ELR (cell line): ENCODE measurements around the gene PRKX.
A peak's percentile ranks its signal among the peaks of the same experiment; 100 is the strongest.
"Not testable (repeated sequence)": the region's sequence is repeated elsewhere in the genome, so short reads cannot be mapped to it uniquely, and the experiment has no call there.

Source experiments
- DNase-seq: peaks from one replicate; pipeline ENCODE4 v3.0.0-alpha.2; 2015; ENCODE audit warnings: low read depth

PRKX gene

DNA sequence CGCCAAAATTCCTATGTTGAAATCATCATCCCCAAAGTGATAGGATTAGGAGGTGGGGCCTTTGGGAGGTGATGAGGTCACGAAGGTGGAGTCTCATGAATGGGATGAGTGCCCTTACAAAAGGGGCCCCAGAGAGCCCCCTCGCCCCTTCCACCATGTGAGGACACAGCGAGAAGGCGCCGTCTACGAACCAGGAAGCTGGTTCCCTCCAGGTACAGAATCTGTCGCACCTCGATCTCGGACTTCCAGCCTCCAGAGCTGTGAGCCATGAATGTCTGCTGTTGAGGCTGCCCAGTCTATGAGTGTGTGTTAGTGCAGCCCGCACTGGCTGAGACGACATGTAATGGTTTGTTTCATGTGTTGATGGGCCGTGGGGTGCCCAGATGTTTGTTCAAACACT lies 60.3 kb downstream of the PRKX start:
- no peak for DNase-seq

DNA sequence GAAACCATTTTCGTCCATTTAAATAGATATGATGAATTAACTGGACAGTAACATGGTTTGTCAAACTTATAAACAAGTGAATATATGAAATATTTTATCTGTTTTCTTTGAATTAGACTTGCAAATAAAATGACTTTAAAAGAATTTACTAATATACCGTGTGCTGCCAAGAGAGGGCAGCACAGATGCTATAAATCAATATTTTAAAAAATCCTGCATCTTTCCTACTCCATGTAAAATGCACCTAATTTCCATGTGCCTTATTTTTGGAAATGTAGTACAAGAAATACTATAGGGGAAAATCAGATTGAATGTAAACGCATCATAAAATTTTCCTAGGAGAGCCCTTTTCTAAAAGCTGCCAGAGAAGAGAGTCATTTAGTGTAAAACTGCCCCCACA lies 62.2 kb downstream of the PRKX start:
- DNase-seq: peak; percentile 41

DNA sequence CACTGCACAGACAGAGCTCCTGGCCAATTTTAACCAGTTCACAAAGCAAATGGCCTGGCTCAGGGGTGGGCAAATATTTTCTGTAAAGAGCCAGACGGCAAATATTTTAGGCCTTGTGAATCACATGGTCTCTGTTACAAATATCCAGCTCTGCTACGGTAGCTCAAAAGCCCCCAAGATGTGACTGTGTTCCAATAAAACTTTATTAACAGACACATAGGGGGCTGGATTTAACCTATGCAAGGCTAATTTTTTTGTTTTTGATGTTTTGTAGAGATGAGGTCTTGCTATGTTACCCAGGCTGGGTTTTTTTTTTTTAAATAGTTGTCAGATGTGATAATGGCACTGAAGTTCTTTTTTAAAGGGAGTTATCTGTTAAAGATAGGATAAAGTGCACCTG lies 65.4 kb downstream of the PRKX start:
- DNase-seq: no peak

DNA sequence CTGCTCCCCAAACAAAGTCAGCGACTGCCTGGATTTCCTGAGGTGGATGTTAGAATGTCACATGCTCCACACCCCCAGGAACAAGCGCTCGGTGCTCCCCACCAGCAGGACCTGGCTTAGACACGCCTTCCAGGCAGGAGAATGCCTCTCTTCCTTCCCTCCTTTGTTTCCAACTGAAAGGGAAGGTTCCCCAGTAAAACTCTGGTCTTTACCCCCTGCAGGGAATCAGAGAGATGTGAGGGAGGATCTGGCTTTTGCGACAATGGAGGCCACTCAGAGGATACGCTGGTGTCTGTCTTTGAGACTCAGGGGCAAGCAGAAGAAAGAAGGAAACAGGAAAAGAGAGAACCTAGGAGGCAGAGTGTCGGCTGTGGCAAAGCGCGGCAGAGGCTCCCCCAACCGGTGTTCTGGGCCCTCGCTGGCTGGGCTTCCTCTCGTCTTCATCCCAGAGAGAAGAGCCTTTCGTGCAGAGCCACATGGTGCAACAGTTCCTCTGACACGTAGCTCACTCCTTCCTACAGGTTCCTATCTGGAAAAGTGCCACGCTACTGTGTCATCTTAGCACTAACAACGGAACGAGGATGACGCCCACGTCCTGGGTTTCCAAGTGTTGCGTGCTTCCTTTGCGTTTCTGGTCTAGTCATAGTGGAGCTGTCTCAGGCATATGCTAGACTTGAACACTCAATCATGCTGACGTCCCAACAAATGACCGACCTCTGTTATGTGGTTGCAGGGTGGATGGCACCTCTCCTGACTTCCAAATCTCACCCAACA lies 73.4 kb downstream of the PRKX start:
- not testable (repeated sequence) for DNase-seq

DNA sequence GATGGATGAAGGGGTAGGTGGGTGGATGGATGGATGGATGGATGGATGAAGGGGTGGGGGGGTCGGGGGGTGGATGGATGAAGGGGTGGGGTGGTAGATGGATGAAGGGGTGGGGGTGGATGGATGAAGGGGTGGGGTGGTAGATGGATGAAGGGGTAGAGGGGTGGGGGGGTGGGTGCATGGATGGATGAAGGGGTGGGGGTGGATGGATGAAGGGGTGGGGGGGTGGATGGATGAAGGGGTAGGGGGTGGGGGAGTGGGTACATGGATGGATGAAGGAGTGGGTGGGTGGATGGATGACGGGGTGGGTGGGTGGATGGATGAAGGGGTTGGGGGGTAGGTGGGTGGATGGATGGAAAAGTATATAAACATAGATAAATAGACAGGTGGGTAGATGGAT lies 74.2 kb downstream of the PRKX start:
- DNase-seq: no peak

DNA sequence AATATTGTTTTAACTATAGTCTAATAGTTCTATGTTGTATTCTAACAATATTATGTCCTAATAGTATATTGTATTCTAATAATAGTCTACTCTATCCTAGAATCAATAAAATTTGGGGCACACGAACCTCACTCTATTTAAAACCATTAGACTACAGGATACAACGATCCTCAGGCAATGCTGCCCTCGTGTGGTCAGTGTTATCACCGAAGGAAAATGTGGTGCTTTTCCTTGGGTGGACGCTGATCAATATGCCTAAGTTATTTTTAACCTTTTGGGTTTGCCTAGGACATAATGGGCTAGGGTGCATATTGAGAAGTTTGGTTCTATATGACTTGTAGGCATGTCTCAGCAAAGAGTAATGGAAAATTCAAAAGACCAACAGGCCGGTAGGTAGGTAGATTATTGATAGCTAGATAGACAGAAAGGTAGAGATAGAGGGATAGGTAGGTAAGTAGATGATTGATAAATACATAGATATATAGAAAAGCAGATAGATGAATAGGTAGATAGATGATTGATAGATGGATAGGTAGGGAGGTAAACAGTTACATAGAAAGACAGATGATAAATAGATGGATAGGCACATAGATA lies 75.1 kb downstream of the PRKX start:
- DNase-seq: peak; percentile 49

DNA sequence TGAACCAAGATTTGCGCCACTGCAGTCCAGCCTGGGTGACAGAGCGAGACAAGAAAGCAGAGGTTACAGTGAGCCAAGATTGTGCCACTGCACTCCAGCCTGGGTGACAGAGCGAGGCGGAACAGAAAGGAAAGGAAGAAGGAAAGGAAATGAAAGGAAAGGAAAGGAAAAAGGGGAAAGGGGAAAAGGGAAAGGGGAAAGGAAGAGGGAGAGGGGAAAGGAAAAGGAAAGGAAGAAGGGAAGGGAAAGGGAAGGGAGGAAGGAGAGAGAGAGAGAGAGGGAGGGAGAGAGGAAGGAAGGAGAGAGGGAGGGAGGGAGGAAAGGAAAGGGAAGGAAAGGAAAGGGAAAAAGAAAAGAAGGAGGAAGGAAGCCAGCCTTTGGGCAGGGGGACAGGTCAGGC lies 76.6 kb downstream of the PRKX start:
- no peak for DNase-seq

DNA sequence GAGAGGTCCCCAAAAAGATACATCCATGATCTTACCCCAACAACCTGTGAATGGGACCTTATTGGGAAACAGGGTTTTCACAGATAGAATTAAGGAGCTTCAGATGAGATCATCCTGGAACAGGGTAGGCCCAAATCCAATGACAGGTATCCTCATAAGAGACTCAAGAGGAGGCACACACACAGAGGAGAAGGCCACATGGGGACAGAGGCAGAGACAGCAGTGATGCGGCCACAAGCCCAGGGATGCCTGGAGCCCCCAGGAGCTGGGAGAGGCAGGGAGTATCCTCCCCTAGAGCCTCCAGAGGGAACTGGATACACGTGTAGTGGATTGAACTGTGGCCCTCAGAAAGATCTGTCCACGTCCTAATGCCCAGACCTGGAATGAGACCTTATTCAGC lies 82.3 kb downstream of the PRKX start:
- DNase-seq: no peak

DNA sequence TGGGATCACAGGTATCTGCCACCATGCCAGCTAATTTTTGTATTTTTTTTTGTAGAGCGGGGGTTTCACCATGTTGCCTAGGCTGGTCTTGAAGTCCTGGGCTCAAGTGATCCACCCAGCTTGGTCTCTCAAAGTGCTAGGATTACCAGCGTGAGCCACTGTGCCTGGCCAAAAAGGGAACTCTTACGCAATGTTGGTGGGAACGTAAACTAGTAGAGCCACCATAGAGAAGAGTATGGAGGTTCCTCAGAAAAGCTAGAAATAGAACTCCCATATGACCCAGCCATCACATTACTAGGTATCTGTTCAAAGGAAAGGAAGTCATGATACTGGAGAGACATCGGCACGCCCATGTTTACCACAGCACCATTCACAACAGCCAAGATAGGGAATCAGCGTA lies 85.9 kb downstream of the PRKX start:
- DNase-seq: no peak

DNA sequence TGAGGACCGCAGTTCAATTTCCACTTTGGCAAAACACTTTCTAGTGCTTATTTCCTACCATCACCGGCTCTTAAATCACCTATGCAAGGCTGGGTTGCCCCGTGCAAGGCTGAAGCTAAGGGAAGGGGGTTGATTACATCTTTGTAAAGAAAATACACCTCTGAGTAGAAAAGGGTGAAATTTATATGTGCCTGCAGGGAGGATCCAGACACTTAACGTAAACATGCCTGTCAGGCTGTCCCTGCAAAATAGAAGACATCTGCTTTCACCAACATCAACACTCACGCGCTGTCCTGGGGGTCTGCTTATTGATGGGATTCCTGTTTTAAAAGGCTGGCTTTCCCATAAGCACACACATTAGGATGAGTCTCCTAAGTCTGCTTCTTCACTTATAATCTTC lies 92.0 kb downstream of the PRKX start:
- no peak for DNase-seq

DNA sequence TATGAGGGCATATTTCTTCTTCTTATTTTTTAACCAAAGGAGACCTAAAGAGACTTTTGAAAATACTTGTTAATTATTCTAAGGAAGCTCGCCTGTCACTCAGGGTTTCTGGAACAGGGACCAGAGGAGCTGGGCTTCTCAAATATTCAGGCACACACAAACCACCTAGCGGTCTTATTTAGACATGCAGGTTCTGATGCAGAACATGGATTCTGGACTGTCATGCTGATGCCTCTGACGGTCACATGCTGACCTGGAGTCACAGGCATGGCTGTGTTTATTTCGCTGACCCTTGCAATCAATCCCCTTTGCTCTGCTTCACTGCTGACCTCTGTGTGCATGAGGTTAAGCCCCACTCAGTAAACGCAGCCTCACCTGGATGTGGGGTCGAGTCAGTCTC lies 101.7 kb downstream of the PRKX start:
- not testable (repeated sequence) for DNase-seq

DNA sequence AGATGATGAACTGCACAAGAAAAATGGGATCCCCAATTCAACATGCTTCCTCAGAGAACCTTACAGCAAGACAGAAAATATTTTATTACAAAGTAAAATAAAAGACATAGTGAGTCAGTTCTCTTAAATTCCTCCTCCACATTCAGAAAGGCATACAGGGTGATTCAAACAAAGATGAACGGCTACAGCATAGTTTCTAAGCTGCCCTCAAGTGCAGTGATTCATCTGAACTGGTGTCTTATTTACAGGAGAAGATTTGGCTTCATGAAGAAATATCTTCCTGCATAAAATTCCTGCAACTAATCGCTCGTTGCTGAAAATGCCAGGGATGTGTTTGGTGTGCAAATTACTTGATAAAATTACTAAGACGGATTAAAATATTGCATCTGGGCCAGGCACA lies 103.6 kb downstream of the PRKX start:
- peak; percentile 62 for DNase-seq

DNA sequence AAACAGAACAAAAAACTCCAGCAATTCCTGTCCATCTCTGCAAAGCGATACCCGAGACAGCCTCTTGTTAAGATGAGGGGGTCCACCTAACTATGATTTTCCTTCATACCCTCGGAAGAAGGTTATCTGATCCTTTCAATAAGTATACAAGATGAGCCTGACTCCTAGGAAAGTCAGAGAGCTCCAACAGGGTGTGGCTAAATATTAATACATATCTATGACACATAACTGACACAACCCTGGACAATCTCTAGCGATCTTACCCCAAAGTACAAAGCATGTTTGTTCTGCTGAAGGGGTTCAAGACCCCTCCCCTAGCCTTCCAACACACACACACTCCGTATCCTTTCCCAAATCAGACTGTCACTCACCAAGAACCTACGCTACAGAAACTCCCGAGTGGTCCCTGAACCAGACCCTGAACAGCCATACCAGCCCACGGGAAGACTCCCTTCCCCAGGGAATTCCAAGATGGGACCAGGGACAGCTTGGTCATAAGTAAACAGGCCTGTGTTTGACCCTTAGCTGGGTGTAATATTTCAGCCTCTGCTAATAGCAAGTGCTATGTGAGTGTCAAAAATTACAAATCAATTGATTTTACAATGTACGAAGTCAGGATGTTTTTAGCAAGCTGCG lies 110.3 kb downstream of the PRKX start:
- DNase-seq: no peak

DNA sequence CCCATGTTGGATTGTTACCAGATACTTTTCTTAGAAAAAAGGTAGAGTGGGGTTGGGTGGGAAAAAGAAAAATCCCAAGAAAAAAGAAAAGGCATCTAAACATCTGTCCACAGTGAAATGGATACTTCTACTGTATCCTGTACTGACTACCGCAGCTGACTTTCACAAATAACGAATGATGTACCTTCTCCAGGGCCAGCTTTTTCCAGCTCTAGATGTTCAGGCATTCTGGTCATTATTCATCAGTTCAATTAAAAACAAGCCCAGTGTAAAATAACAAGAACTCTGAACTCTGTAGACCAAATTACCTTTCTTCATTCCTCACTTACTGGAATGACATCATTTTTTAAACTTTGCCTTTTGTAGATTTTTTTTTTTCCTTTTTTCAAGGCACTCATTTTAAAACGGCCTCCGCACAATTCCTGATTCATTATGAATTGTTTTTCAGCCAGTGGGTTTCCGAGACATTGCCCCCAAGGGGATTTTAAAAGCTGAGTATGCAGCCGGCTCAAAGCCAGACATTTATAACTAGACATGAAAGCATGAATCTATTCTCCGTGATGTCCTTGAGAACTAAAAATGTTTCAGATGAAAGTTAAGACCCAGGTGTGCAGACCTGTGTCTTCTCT lies 113.5 kb downstream of the PRKX start:
- DNase-seq: no peak

DNA sequence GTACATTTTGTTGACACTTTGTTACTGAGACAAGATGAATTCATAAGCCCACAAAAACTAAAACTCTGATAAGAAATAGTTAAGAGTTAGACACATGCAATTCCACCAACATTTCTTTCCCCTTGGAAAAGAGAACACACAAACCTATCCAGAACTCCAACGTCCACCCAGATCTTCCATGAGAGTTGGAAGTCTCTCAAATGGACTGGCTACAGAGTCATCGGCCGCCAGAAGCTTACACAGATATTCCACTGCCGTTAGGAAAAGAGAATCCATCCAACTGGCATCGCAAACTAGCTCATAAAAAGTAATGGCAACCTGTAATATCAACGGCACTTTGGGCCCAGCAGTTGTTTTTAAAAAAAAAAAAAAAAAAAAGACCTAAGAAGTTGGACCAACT lies 114.7 kb downstream of the PRKX start:
- no peak for DNase-seq

DNA sequence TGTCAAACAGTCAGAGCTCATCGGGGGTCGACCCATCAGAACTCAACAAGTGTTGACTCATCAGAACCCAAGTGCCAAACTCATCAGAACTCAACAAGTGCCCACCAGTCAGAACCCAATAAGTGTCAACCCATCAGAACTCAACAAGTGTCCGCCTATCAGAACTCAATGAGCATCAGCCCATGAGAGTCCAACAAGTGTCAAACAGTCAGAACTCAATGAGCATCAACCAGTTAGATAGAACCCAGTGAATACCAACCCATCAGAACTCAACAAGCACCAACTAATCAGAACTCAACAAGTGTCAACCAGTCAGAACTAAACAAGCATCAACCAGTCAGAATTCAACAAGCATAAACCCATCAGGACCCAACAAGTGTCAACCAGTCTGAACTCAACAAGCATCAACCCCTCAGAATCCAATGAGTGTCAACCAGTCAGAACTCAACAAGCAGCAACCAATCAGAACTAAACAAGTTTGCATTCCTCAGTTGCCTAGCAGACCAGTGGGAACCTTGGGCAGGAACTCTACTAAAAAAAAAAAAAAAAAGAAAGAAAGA lies 115.3 kb downstream of the PRKX start:
- DNase-seq: no peak

DNA sequence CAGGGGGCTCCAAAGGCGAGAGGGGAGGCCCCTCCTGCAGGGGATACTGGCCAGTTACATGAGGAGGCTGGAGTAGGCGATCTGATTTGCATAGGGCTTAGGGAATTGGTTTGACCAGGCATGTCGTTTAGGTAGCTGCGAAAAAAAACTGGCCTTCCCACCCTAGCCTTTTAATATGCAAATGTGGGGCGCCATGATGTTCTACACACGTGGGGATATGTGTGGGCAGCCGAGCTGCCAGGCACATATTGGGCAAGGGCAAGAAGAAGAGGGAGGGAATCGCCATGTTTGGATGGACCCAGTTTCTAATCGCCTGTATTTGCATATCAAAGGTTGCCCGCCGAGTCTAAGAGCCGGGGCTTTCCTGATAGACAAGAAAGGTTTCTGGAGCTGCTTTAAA lies 121.3 kb downstream of the PRKX start:
- DNase-seq: no peak

DNA sequence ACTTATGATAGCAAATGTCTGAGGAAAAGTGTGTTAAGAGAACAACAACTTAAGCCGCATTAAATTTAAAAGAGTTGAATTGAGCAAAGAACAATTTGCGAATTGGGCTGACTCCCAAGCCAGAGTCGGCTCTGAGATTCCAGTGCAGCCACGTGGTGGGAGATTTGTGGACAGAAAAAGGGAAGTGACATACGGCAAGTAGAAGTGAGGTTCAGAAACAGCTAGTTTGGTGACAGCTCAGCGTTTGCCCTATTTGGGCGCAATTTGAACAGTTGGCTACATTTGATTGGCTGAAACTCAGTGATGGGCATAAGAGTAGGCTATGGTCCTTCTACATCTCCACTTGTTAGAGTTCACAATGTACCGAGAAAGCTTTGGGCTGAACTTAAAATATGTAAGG lies 124.0 kb downstream of the PRKX start:
- no peak for DNase-seq

DNA sequence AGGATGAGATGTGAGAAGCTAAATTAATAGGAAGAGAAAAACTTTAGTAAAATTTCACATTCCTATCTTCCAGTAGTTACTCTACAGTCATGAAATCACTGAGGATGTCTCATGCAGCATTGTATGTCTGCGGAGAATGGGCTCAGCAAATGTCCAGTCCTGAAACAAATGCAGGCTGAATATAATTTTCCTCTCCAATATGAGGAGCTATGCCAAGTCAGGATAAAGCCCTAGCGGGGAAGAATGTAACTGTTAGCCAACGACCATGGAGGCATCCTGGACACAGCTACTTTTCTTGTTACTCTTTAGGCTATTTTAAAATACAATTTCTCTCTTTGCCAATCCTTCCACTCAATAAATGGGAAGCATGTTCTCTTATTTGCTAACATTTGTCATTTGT lies 127.7 kb downstream of the PRKX start:
- peak; percentile 1 for DNase-seq

DNA sequence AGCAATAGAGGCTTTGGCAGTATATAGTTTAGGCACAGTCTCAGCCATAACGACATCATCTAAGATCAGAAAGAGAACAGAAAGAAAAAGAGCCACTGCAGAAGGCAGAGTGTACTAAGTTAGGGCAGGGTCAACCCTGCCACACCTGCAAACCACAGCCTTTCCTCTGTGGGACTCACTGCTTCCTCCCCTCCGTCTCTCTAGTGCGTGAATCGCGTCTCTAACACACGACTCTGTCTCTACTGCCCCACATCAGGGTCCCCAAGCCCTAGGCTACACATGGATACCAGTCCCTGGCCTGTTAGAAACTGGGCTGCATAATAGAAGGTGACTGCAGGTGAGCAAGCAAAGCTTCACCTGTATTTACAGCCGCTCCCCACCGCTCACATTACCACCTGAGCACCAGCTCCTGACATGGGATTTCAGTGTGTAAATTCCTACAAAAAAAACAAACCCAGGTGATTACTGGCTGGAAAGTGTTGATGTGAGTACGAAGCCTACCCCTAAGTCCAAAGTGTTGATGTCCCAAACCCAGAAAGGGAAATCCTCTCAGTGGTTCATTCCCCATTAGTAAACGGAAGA lies 128.9 kb downstream of the PRKX start:
- DNase-seq: no peak

DNA sequence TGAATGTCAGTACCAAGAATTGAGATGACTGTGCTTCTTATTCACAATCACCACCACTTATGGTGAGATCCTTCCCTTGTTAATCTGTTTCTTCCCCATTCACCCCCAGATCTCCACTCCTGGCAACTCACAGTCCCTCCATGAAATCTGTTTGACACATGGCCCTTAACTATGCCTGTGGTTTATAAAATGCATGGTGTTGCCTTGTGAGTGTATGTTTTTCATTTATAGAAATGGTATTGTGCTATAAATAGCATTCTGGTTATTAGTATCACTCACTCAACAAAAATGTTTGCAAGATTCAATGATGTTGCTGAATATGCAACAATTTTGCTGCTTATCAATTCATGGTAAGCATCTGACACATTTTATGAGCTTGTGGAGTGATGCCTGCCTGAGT lies 131.0 kb downstream of the PRKX start:
- no peak for DNase-seq

DNA sequence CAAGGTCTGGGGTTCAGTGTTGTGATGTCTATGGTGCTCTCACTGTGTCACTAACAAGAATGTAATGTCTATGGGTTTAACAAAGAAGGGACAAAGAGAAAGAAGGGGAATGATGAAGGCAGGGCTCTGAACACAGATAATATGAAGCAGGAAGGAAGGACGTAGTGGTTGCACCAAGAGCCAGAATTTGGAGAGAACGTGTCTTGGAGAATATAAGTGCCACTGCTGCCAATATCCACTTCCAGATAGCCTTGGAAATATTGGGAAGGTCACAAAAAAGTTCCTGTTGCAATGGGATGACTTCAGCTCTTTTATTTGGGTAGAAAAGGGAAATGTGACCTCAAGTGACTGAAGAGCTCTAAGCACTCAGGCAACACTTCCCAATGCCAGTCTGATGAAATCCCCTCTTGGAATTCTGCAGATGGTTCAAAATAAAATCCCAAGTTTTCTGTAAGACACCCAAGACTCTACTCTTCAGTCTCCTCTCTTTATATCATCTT lies 131.8 kb downstream of the PRKX start:
- no peak for DNase-seq
